SJCRH30 (cell line): ENCODE measurements around the gene SWAP70. TPM values are rescaled to one million over a fixed set of nuclear protein-coding genes. Genes with fewer than 3 reads are reported as not detected.

Experiments
- DNase-seq, 2 experiments: peaks; one replicate each; pipeline ENCODE4 v3.0.0-alpha.2; 2015 to 2020
- H3K27ac ChIP-seq: fragments of 250-450 bp; sonication (Bioruptor Pico); 2 replicates; pipeline ENCODE4 v1.5.1; 2020; ENCODE audit warnings: mild to moderate bottlenecking, moderate library complexity
- H3K27me3 ChIP-seq: fragments of 250-450 bp; sonication (Bioruptor Pico); 2 replicates; pipeline ENCODE4 v1.5.1; 2020; ENCODE audit warnings: mild to moderate bottlenecking, moderate library complexity
- H3K36me3 ChIP-seq: fragments of 250-450 bp; sonication (Bioruptor Pico); 2 replicates; pipeline ENCODE4 v1.5.1; 2020; ENCODE audit warnings: mild to moderate bottlenecking, moderate library complexity
- H3K4me1 ChIP-seq: fragments of 250-450 bp; sonication (Bioruptor Pico); 2 replicates; pipeline ENCODE4 v1.5.1; 2020; ENCODE audit warnings: mild to moderate bottlenecking, moderate library complexity
- H3K4me3 ChIP-seq: fragments of 250-450 bp; sonication (Bioruptor Pico); 2 replicates; pipeline ENCODE4 v1.5.1; 2020; ENCODE audit warnings: mild to moderate bottlenecking, moderate library complexity
- H3K9me3 ChIP-seq: fragments of 250-450 bp; sonication (Bioruptor Pico); replicated peaks from 2 replicates; pipeline ENCODE4 v1.5.1; 2020; ENCODE audit warnings: mild to moderate bottlenecking, moderate library complexity
- total RNA-seq: library from RNA; depleted of rRNA; stranded (reverse); fragments of >200 nt; shearing (Covaris generic); gene quantifications from 2 replicates; pipeline ENCODE4 v1.2.3, GENCODE V29; 2014

The SWAP70 gene
- total RNA-seq, 1 experiment from 2014 or later = 25.4 TPM

- Histone ChIP-seq H3K27me3 (no peaks in the 10 kb centered on the region), H3K9me3 (no peaks in the 10 kb centered on the region), H3K4me1 (peaks cover 13% of the 10 kb centered on the region), H3K36me3 (peaks cover 14% of the 10 kb centered on the region), H3K27ac (no peak overlapping the region), H3K4me3 (no peak overlapping the region)
- DNase-seq = no peak
Observed at GRCh38 chr11:9752091-9752490, 88.2 kb downstream of the SWAP70 start.

DNA sequence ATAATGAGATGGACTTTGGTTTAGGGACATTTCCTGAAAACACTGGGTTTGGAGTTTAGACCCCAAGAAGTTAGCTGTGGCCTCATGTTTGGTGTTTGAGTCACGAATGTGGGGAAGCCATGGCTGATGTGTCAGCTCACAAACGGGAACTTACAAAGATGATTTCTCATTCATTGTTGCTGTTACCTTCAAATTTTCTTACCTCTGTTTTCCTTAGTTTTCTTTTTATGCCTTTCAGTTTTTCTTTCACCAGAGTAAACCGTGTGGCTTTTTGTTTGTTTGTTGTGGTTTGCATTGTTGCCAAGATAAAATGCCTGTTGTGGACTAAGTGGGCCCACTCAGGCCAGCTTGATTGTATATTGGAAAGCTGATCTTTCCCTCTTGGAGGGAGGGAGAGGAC, 89.1 kb downstream of the SWAP70 start:
- Histone ChIP-seq H3K4me1 (peaks cover 13% of the 10 kb centered on the region), H3K4me3 (no peak overlapping the region), H3K36me3 (peaks cover 12% of the 10 kb centered on the region), H3K27ac (no peak overlapping the region), H3K9me3 (no peaks in the 10 kb centered on the region), H3K27me3 (no peaks in the 10 kb centered on the region)
- no peak for DNase-seq

DNA sequence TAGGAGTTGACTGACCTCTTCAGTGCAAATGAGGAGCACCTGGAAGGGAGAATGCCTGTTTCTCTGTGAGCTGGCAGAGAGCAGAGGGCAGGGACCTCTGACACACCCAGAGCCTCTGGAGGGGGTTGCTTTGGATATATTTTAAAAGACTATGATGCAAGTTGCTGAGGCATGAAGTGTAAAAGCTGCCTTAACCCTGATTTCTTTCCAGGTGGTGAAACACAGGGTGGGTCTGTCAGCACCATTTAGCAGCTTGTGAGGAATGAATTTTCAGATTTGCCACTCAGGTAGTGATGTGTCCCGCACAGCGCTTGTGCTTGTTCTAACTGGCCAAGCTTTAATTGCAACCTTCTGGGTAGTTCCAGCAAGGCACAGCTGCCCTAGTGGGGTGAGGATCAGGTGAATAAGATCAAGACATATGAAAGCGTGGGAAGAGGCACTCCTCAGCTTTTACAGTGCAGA, 90.2 kb downstream of the SWAP70 start:
- Histone ChIP-seq H3K9me3 (no peaks in the 10 kb centered on the region), H3K4me3 (no peak overlapping the region), H3K27me3 (no peaks in the 10 kb centered on the region), H3K36me3 (peaks cover 7% of the 10 kb centered on the region), H3K27ac (no peak overlapping the region), H3K4me1 (peaks cover 16% of the 10 kb centered on the region)
- no peak for DNase-seq

- Histone ChIP-seq H3K36me3 (0 out of 2 replicates have a peak, but pooled peaks cover 2% of the 10 kb centered on the region), H3K4me1 (peaks cover 32% of the 10 kb centered on the region), H3K27me3 (no peaks in the 10 kb centered on the region), H3K27ac (peak overlapping the region; percentile 49), H3K9me3 (no peaks in the 10 kb centered on the region), H3K4me3 (no peak overlapping the region)
- DNase-seq = peak; percentile 75 to 80
Observed at GRCh38 chr11:9755561-9756185, 91.8 kb downstream of the SWAP70 start.

GRCh38 chr11:9756461-9756860, 92.6 kb downstream of the SWAP70 start:
- H3K36me3 ChIP-seq = 0 out of 2 replicates have a peak, but pooled peaks cover 2% of the 10 kb centered on the region
- no peak for DNase-seq
- H3K4me3 ChIP-seq = no peak overlapping the region
- peaks cover 34% of the 10 kb centered on the region for H3K4me1 ChIP-seq
- no peaks in the 10 kb centered on the region for H3K9me3 ChIP-seq
- H3K27ac ChIP-seq = peak overlapping the region; percentile 49
- H3K27me3 ChIP-seq = no peaks in the 10 kb centered on the region

GRCh38 chr11:9756878-9757277, 93.0 kb downstream of the SWAP70 start:
- Histone ChIP-seq H3K27ac (no peak overlapping the region), H3K9me3 (no peaks in the 10 kb centered on the region), H3K27me3 (no peaks in the 10 kb centered on the region), H3K36me3 (0 out of 2 replicates have a peak, but pooled peaks cover under 1% of the 10 kb centered on the region), H3K4me3 (no peak overlapping the region), H3K4me1 (peaks cover 34% of the 10 kb centered on the region)
- DNase-seq = no peak

- H3K4me1 ChIP-seq = peaks cover 43% of the 10 kb centered on the region
- no peaks in the 10 kb centered on the region for H3K36me3 ChIP-seq
- H3K4me3 ChIP-seq = no peak overlapping the region
- no peaks in the 10 kb centered on the region for H3K9me3 ChIP-seq
- no peaks in the 10 kb centered on the region for H3K27me3 ChIP-seq
- H3K27ac ChIP-seq = no peak overlapping the region
- DNase-seq = no peak
Observed at GRCh38 chr11:9757809-9758636, 94.1 kb downstream of the SWAP70 start.

GRCh38 chr11:9758637-9759518, 95.0 kb downstream of the SWAP70 start:
- Histone ChIP-seq H3K36me3 (no peaks in the 10 kb centered on the region), H3K9me3 (no peaks in the 10 kb centered on the region), H3K27ac (peak overlapping the region; percentile 55), H3K27me3 (no peaks in the 10 kb centered on the region), H3K4me3 (no peak overlapping the region), H3K4me1 (peaks cover 52% of the 10 kb centered on the region)
- DNase-seq = no peak

- no peaks in the 10 kb centered on the region for H3K9me3 ChIP-seq
- peak; percentile 82 to 86 for DNase-seq
- peak overlapping the region; percentile 55 for H3K27ac ChIP-seq
- peaks cover 59% of the 10 kb centered on the region for H3K4me1 ChIP-seq
- no peaks in the 10 kb centered on the region for H3K27me3 ChIP-seq
- no peaks in the 10 kb centered on the region for H3K36me3 ChIP-seq
- H3K4me3 ChIP-seq = no peak overlapping the region
Observed at GRCh38 chr11:9759519-9760192, 95.8 kb downstream of the SWAP70 start.

- Histone ChIP-seq H3K4me1 (peaks cover 64% of the 10 kb centered on the region), H3K27me3 (no peaks in the 10 kb centered on the region), H3K36me3 (no peaks in the 10 kb centered on the region), H3K9me3 (no peaks in the 10 kb centered on the region), H3K27ac (peak overlapping the region; percentile 55), H3K4me3 (no peak overlapping the region)
- peak in 1 of 2 experiments; percentile 36 for DNase-seq
Observed at GRCh38 chr11:9760193-9760575, 96.3 kb downstream of the SWAP70 start.

DNA sequence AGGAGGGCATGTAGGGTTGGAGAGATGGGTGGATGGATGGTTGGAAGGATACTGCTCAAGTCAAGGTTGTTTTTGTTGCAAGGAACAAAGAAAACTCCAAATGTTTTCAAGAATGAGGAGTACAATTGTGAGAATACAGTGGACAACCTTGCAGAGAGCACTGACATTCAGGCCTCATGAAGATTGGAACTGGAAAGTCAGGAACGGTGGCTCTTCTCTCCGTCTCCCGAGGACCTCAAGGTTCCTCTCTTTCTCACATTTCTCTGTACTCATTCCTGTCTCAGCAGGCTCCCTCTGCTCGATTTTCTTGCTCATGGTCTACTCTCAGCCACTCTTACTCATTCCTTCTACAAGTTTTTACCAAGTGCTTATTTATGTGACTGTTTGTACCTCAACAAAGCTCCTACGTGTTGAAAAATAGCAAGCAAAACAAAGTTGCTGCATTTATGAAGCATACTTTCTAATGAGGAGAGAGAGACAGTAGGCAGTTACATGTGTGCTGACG, 97.6 kb downstream of the SWAP70 start:
- no peak for DNase-seq
- no peak overlapping the region for H3K27ac ChIP-seq

DNA sequence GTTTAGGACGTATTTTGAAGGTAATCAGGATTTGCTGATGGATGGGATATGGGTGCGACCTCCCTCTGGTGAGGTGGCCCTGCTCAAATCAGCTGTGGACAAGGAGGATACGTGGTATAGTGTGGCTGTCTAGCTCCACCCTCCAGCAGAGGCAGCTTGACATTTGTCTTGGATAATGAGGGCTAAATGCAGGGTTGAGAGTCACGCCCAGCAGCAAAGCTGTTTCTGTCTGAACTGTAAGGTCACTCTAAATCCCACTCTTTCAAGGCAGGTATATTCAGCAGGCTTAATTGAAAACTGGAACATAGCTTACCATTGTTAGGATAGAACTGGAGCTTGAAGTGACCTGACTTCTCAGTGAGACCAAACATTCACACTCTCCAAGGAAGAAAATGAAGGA, 98.7 kb downstream of the SWAP70 start:
- H3K4me3 ChIP-seq = no peak overlapping the region
- H3K27me3 ChIP-seq = no peaks in the 10 kb centered on the region
- peaks cover 72% of the 10 kb centered on the region for H3K4me1 ChIP-seq
- no peaks in the 10 kb centered on the region for H3K9me3 ChIP-seq
- no peaks in the 10 kb centered on the region for H3K36me3 ChIP-seq
- peak overlapping the region; percentile 80 for H3K27ac ChIP-seq
- no peak for DNase-seq

More for the DNA sequence above, 97.6 kb downstream of the SWAP70 start:
- no peaks in the 10 kb centered on the region for H3K27me3 ChIP-seq
- H3K36me3 ChIP-seq = no peaks in the 10 kb centered on the region
- peaks cover 61% of the 10 kb centered on the region for H3K4me1 ChIP-seq
- no peaks in the 10 kb centered on the region for H3K9me3 ChIP-seq
- H3K4me3 ChIP-seq = no peak overlapping the region

DNA sequence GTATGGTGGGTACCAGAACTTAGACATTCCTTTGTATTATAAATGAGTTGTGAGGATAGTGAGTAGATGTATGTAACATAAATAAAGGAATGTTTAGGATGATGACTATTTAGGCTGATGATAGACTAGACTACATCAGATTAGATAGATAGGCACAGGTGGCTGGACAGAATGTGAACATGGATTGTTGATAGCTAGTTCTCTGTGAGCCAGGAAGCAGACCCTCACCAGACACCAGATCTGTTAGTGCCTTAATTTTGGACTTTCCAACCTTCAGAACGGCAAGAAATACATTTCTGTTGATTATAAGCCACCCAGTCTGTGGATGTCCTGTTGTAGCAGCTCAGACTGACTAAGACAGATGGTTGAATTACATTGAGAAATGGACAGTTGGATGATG, 99.4 kb downstream of the SWAP70 start:
- H3K9me3 ChIP-seq = no peaks in the 10 kb centered on the region
- no peaks in the 10 kb centered on the region for H3K36me3 ChIP-seq
- no peak overlapping the region for H3K4me3 ChIP-seq
- peak overlapping the region; percentile 80 for H3K27ac ChIP-seq
- H3K4me1 ChIP-seq = peaks cover 79% of the 10 kb centered on the region
- no peaks in the 10 kb centered on the region for H3K27me3 ChIP-seq
- peak; percentile 61 to 83 for DNase-seq
